ENCODE results near the gene CAPN10.

CAPN10 gene

DNA sequence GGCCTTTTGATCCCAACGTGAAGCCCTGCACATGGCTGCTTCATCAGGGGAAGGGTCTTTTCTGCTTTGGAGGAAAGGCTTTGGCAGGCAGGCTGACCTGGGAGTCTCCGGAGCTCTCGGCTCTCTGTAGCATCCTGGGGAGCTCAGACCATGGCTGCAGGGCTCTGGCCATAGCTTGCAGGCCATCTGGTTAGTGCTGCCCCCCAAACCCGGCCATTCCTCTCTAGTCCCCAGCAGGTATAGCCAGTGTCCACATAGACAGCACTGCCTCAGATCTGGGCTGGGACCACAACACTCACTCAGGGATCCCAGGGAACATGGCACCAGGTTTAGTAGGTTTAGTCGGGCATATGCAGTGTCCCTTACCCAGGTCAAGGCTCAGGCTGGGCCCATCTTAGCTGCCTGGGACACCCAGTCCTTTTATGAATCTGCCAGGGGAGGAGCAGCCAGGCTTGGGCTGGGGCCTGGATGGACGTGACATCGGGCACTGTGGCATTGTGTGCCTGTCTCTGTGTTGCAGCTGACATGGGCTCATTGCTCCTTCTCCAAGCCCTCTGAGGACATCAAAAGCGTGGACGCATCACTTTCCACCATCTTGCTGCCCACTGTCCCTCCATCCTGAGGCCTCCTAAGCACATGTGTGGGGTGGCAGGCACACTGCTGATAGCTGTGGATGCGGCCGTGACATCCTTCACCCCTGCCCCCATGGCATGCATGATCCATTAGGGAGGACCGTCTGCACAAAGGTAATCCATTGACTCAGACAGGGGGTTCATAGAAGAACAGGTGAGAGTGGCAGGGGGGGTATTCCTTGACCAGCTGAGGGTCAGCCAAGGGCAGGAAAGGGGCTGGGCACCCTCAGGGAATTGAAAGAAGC is 19.6 kb downstream of the CAPN10 start:
- TF ChIP-seq NFIC (IDR thresholded peaks at IDR 0.05) (no peak), YY1 (IDR thresholded peaks at IDR 0.05; ENCODE audit: low read depth) (no peak), TEAD4 (IDR thresholded peaks at IDR 0.05) (no peak), EGR1 (IDR thresholded peaks at IDR 0.05) (no peak), FOXM1 (IDR thresholded peaks at IDR 0.05; ENCODE audit: borderline replicate concordance, low read depth) (no peak), CREB1 (IDR thresholded peaks at IDR 0.05; ENCODE audit: low read depth) (no peak), EP300 (IDR thresholded peaks at IDR 0.05; ENCODE audit: borderline replicate concordance) (no peak), TAF1 (IDR thresholded peaks at IDR 0.05; ENCODE audit: low read depth) (no peak), ZBTB7A (IDR thresholded peaks at IDR 0.05; ENCODE audit: low read depth) (no peak), CEBPB (IDR thresholded peaks at IDR 0.05) (no peak)
- TF ChIP-seq, protein P1, sequence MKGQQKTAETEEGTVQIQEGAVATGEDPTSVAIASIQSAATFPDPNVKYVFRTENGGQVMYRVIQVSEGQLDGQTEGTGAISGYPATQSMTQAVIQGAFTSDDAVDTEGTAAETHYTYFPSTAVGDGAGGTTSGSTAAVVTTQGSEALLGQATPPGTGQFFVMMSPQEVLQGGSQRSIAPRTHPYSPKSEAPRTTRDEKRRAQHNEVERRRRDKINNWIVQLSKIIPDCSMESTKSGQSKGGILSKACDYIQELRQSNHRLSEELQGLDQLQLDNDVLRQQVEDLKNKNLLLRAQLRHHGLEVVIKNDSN (IDR thresholded peaks at IDR 0.05): no peak
- TF ChIP-seq, protein P2, sequence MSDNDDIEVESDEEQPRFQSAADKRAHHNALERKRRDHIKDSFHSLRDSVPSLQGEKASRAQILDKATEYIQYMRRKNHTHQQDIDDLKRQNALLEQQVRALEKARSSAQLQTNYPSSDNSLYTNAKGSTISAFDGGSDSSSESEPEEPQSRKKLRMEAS (IDR thresholded peaks at IDR 0.05): no peak

DNA sequence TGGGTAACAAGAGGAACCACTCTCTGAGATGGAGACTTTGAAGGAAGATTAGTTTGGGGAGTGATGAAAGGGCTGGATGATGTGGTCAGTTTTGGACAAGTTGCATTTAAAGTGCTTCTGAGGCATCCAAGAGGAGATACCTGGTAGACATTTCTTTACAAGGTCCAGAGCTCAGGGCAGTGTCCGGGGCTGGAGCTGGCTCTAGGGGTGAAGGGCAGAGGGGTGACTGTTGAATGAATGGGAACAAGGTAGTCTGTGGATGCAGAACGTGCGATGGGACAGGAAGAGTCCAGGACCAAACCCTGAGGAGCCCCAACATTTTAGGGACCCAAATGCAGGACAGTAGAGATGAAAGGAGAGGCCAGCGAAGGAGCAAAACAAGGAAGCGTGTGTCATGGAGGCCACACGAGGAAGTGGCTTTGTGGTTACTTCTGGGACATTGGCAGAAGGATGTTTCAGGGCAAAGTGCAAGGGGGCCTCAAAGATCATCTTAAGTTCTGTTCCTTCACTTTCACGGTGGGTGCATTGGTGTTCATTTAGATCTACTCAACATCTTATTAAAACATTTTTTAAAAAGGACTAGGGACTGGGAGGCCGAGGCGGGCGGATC is 25.2 kb downstream of the CAPN10 start:
- TF ChIP-seq RAD21 (IDR thresholded peaks at IDR 0.05; ENCODE audit: low read depth): no peak
- TF ChIP-seq ZBTB7A (IDR thresholded peaks at IDR 0.05; ENCODE audit: low read depth): no peak
- TF ChIP-seq, protein P1 (IDR thresholded peaks at IDR 0.05): no peak
- TF ChIP-seq NFIC (IDR thresholded peaks at IDR 0.05): no peak
- no peak for TF ChIP-seq TEAD4 (IDR thresholded peaks at IDR 0.05)
- TF ChIP-seq, protein P2 (IDR thresholded peaks at IDR 0.05): no peak
- no peak for TF ChIP-seq TAF1 (IDR thresholded peaks at IDR 0.05; ENCODE audit: low read depth)
- TF ChIP-seq, protein P3, sequence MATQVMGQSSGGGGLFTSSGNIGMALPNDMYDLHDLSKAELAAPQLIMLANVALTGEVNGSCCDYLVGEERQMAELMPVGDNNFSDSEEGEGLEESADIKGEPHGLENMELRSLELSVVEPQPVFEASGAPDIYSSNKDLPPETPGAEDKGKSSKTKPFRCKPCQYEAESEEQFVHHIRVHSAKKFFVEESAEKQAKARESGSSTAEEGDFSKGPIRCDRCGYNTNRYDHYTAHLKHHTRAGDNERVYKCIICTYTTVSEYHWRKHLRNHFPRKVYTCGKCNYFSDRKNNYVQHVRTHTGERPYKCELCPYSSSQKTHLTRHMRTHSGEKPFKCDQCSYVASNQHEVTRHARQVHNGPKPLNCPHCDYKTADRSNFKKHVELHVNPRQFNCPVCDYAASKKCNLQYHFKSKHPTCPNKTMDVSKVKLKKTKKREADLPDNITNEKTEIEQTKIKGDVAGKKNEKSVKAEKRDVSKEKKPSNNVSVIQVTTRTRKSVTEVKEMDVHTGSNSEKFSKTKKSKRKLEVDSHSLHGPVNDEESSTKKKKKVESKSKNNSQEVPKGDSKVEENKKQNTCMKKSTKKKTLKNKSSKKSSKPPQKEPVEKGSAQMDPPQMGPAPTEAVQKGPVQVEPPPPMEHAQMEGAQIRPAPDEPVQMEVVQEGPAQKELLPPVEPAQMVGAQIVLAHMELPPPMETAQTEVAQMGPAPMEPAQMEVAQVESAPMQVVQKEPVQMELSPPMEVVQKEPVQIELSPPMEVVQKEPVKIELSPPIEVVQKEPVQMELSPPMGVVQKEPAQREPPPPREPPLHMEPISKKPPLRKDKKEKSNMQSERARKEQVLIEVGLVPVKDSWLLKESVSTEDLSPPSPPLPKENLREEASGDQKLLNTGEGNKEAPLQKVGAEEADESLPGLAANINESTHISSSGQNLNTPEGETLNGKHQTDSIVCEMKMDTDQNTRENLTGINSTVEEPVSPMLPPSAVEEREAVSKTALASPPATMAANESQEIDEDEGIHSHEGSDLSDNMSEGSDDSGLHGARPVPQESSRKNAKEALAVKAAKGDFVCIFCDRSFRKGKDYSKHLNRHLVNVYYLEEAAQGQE (IDR thresholded peaks at IDR 0.05; ENCODE audit: low read depth): no peak

GRCh38 chr2:240613781-240614180 is 27.2 kb downstream of the CAPN10 start:
- TF ChIP-seq, protein P1 (IDR thresholded peaks at IDR 0.05): no peak
- TF ChIP-seq CREB1 (IDR thresholded peaks at IDR 0.05; ENCODE audit: low read depth) (no peak), YY1 (IDR thresholded peaks at IDR 0.05; ENCODE audit: low read depth) (no peak), TAF1 (IDR thresholded peaks at IDR 0.05; ENCODE audit: low read depth) (no peak), CEBPB (IDR thresholded peaks at IDR 0.05) (no peak), EGR1 (IDR thresholded peaks at IDR 0.05) (no peak), RAD21 (IDR thresholded peaks at IDR 0.05; ENCODE audit: low read depth) (no peak), EP300 (IDR thresholded peaks at IDR 0.05; ENCODE audit: borderline replicate concordance) (no peak), NFIC (IDR thresholded peaks at IDR 0.05) (no peak), ZBTB7A (IDR thresholded peaks at IDR 0.05; ENCODE audit: low read depth) (no peak)

DNA sequence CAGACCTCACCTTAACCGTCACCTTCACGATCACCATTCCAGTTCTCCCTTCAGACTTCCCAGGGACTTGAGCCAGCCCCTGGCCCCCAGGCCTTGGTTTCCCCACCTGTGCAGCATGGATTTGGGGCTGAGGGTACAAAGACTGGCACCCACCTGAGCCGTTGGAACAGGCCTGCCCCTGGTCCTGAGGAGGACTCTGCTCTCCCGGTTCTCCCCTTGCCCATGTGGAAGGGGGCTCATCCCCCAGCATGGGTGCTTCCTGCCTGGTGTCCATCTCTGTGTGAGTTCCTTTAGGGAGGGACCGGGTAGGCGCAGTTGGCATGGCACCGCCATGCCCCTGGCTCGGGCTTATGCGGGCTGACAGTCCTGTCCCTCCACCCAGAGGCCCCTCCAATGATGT is 27.9 kb downstream of the CAPN10 start:
- TF ChIP-seq FOXM1 (IDR thresholded peaks at IDR 0.05; ENCODE audit: borderline replicate concordance, low read depth): no peak
- no peak for TF ChIP-seq TCF12 (IDR thresholded peaks at IDR 0.05; ENCODE audit: low read depth)
- no peak for TF ChIP-seq YY1 (IDR thresholded peaks at IDR 0.05; ENCODE audit: low read depth)
- TF ChIP-seq CEBPB (IDR thresholded peaks at IDR 0.05): no peak
- TF ChIP-seq, protein P3 (IDR thresholded peaks at IDR 0.05; ENCODE audit: low read depth): no peak
- no peak for TF ChIP-seq CREB1 (IDR thresholded peaks at IDR 0.05; ENCODE audit: low read depth)
- TF ChIP-seq NFIC (IDR thresholded peaks at IDR 0.05): no peak
- no peak for TF ChIP-seq RAD21 (IDR thresholded peaks at IDR 0.05; ENCODE audit: low read depth)

DNA sequence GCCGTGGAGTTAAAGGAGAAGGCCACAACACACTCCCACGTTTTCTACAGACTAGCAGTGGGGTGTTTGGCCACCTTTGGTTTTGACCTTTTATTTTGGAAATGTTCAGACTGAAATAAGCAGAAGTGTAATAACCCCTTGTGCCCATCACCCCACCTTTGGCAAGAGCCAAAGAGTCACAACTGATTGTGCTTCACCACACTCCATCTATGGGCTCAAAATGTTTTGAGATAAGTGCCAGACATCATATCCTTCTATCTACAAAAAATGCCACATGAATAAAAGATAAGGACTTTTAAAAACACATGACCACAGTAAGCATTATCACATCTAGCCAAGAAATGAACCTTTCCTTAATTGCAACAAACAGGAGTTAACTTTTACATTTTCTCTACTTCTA is 28.9 kb downstream of the CAPN10 start:
- TF ChIP-seq TEAD4 (IDR thresholded peaks at IDR 0.05) (no peak), ZBTB7A (IDR thresholded peaks at IDR 0.05; ENCODE audit: low read depth) (no peak), FOXM1 (IDR thresholded peaks at IDR 0.05; ENCODE audit: borderline replicate concordance, low read depth) (no peak), TAF1 (IDR thresholded peaks at IDR 0.05; ENCODE audit: low read depth) (no peak), YY1 (IDR thresholded peaks at IDR 0.05; ENCODE audit: low read depth) (no peak)
- TF ChIP-seq, protein P2 (IDR thresholded peaks at IDR 0.05): no peak
- TF ChIP-seq, protein P3 (IDR thresholded peaks at IDR 0.05; ENCODE audit: low read depth): no peak

Data from Ishikawa (cell line).